ENCODE results near the gene CTNNA3.

DNA sequence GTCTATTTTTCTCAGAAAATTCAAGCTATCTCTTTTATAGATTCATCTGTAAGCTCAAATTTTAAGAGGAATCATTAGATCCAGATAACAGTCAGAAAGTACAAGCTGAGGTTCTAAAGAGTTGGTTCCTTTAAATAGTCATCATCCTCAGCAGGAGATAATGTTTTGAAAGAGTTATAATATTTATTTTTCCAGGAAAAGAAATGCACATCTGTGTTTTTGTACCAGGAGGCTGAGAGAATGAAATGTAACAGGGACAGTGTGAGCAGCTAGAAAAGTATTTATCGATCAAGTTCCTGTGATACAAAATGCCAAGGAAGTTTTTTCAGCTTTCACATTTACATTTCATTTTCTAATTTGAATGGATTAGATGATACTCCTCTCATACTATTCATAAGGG, 890.4 kb downstream of the CTNNA3 start:
- TF ChIP-seq POLR2AphosphoS5 (IDR thresholded peaks at IDR 0.05; ENCODE audit: low read depth, low read length) (no peak), CTCF (IDR thresholded peaks at IDR 0.05) (no peak), SIN3A (IDR thresholded peaks at IDR 0.05; ENCODE audit: borderline replicate concordance, insufficient read depth, low read depth, low read length) (no peak)
- TF ChIP-seq, protein P1, sequence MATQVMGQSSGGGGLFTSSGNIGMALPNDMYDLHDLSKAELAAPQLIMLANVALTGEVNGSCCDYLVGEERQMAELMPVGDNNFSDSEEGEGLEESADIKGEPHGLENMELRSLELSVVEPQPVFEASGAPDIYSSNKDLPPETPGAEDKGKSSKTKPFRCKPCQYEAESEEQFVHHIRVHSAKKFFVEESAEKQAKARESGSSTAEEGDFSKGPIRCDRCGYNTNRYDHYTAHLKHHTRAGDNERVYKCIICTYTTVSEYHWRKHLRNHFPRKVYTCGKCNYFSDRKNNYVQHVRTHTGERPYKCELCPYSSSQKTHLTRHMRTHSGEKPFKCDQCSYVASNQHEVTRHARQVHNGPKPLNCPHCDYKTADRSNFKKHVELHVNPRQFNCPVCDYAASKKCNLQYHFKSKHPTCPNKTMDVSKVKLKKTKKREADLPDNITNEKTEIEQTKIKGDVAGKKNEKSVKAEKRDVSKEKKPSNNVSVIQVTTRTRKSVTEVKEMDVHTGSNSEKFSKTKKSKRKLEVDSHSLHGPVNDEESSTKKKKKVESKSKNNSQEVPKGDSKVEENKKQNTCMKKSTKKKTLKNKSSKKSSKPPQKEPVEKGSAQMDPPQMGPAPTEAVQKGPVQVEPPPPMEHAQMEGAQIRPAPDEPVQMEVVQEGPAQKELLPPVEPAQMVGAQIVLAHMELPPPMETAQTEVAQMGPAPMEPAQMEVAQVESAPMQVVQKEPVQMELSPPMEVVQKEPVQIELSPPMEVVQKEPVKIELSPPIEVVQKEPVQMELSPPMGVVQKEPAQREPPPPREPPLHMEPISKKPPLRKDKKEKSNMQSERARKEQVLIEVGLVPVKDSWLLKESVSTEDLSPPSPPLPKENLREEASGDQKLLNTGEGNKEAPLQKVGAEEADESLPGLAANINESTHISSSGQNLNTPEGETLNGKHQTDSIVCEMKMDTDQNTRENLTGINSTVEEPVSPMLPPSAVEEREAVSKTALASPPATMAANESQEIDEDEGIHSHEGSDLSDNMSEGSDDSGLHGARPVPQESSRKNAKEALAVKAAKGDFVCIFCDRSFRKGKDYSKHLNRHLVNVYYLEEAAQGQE (IDR thresholded peaks at IDR 0.05; ENCODE audit: insufficient read depth in 1 of 2, low read depth in 2 of 2, low read length in 1 of 2): no peak
